NCI-H774 (cell line): ENCODE data around the gene STRA6.
"Not testable (repeated sequence)": the region's sequence is repeated elsewhere in the genome, so short reads cannot be mapped to it uniquely, and the experiment has no call there.

Experiments
- DNase-seq: peaks from one replicate; lab custom pipeline; 2025; lab: John Stamatoyannopoulos, UW

The STRA6 gene

DNA sequence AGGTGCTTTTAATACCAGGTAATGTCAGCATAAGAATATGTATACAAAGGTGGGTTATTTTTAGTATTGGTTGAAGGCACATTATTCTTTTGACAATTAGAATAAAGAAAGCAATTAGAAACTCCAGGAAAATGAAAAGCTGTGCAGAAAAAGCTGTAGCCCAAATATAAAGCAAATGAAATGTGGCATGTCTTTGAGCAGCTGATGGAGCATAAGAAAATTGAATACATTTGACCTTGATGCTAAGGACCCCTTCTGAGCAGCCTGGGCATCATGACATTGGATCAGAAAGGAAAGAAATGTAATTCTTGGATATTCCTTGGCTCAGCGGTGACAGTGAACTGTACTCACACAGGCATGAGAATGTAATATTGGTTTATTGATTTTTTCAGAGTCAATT lies 37.1 kb downstream of the STRA6 start:
- DNase-seq, result no peak

DNA sequence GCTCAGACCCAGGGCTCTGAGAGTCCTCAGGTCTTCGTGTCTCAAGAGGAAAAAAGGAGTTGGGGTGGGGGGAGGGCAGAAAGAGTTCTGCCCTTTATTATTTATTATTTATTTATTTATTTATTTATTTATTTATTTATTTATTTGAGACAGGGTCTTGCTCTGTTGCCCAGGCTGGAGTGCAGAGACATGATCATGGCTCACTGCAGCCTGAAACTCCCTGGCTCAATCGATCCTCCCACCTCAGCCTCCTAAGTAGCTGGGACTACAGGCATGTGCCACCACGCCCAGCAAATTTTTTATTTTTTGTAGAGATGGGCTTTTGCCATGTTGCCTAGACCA lies 40.4 kb downstream of the STRA6 start:
- DNase-seq, result not testable (repeated sequence)

DNA sequence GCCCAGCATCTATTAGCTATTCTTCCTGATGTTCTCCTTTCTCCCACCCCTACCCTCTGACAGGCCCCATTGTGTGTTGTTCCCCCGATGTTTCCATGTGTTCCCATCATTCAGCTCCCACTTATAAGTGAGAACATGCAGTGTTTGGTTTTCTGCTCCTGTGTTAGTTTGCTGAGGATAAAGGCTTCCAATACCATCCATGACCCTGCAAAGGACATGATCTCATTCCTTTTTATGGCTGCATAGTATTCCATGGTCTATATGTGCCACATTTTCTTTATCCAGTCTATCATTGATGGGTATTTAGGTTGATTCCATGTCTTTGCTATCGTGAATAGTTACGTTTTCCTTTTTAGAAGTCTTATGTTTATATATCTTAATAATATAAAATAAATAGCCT lies 42.2 kb downstream of the STRA6 start:
- not testable (repeated sequence) for DNase-seq

DNA sequence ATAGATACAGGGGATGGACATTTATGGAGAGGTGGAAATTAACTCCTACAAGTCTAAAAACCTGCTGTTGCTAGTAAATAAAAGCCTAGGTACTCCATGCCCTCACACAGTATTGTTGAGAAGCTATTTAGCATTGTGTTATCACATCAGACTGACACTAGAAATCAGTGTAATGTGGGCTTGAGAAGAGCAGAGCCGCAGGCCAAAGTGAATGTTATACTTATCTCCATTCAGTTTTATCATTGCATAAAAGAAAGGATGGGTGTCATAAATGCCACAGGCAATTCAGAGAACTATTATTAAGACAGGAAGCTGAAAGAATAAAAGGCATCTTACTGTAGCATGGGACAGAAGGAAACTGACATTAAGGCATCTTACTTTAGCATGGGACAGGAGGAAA lies 42.8 kb downstream of the STRA6 start:
- DNase-seq, result no peak

DNA sequence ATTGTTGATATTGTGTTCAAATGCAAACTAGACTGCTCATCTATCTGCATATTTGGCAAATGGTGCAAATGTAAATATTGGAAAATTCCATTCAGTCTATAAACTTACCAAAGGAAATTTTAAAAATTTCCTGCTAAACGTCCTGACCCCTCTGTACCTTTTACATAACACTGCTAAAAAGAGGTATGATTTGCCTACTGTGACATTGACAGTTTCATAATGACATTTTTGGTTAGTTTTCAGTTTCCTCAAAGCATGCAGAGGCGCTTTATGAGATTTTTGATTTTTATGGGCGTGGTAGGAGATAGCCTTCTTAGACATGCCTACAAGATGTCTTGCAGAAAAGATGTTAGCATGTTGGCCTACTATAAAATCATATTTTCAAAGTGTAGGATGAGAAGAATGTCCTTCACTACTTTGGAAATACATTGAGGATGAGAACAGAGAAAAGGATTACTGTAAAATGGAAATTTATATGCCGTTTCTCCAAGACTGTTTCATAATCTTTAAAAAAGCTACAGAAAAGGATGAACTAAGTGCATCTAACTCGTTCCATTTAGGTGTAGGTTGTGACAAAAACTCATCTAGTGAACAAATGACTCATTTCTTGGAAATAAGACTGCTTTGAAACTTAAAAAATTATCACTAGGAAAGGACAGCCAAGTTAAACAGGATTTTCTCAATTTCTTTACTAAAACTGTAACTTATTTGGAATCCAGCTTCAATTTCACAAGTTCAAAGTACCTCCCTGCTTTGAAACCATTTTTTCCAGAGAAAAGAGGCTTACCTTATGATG lies 43.5 kb downstream of the STRA6 start:
- DNase-seq, result no peak

DNA sequence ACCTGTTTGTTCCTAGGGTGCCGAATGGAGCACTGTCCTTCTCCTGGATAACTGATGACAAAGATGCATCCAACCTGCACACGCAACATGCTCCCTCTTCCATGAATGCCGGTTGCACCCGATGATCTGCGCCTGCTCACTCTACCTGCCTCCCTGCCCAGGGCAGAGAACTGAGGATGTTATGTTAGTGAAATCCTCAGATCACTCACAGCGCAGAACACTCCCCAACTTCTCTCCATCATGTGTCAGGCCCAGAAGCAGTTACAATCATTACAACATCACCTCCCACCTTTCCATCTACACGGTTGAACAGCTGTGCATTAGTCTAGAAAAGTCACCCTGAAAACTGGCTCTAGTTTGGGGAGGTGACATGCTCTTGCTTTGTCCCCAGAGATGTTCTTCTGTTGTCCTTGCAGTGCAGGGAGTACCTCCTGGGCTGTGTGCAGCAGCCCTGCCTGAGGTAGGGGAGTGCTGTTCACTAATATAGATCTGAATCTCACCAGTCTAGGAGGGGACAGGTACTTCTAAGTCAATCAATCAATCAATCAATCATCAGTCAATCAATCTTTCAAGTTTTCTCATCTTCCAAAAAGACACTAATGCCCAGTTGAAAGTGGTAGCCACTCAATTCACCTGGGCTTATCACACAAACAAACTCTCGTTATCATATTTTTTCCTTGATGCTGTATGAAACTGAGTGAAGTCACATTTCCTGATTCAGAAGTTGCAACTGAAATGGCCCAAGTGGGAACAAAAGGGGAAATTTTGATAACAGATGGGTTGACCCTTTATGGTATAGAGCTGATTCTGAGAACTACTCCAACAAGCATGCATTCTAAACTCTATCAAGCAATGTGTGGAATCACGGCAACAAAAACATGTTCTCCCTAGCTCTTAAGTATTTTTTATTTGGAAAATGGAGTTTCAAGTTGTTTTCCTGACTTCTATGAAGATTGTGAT lies 44.4 kb downstream of the STRA6 start:
- DNase-seq, result no peak

DNA sequence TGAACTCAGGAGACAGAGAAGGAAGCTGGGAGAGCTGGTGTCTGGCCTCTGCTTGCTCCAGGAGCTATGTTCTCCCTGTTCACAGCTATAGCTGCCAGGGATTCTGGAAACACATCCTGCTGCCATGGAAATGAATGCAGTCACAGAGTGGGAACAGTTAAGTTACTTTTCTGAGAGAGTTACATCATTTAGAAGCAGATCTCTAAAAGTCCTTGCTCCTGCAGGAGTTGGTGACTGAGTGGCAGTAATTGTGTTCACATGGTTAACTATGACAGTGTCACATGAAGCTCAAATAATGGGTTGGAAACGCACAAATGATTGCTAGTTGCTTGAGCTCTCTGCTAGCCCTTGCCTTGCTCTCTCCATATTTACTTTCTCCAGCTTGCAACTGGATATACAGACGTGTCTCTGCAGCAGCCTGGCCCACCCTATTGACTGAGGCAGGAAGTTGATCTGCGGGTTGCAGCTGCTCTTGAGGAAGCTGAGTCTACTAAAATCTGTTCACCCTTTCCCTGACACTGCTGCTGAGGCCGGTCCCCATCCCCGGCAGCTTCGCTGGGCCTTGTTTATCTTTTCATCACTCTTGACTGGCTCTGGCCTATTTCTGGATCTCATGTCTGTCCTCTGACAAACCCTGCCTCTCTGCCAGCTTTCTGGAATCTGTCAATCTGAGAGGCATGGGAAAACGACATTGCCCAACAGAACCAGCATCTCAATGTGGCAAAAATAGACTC lies 45.7 kb downstream of the STRA6 start:
- DNase-seq, result peak; percentile 44

DNA sequence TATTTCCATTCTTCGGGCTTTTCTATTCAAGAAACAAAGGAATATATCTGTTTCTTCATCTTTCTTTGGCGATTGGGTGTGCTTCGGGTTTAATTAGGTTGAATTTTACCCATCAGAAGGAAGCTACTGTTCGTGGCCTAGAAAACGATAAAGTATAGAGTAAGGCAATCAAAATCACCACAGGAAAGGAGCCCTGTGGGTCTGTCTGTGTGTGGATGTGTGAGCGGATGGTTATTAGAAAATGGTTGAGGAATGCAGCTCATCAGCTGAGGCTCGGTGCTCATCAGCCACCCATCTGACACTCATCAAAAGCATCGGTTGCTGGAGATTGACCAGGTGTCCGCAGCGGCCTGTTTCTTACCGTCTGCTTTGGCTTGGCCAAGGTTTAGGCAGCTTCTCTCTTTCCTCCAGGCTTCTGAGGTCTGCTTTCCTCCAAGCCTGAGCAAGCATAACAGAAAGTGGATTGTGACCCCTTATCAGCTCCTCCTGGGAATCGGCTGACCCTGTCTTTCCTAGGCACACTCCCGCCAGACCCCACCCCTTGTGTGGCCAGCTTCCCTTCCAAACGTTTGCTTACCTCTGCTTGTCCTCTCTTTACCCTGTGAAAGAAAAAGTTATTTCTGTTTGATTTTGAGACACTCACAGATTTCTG lies 46.7 kb downstream of the STRA6 start:
- DNase-seq, result no peak

DNA sequence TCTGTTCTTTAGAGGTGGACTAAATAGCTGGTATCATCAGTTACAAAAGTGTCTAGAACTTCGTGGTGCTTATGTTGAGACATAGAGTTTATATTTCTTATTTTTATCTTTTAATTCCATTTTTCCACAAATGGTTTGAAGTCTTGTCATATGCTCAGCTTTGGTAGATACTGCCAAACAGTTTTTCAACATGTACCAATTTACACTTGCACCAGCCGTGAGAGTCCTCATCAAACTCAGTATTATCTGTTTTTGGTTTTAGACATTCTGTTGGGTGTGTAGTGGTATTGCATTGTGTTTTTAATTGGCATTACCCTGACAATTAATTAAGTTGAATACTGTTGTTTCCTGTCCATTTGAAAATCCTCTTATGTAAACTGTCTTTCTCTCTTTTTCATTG lies 55.5 kb downstream of the STRA6 start:
- DNase-seq, result no peak

DNA sequence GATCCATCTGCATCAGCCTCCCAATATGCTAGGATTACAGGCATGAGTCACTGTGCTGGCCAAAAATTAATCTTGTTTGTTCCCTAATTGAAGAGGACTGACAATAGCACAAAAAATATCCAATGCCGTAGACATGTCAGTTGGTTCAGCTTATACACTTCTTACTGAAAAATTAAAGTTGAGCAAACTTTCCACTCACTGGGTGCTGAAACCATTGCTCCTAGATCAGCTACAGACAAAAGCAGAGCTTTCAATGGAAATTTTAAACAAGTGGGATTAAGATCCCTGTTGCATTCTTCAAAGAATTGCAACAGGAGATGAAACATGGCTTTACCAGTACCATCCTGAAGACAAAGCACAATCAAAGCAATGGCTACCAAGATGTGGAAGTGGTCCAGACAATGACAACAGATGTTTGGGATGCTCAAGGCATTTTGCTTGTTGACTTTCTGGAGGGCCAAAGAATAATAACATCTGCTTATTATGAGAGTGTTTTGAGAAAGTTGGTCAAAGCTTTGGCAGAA lies 56.2 kb downstream of the STRA6 start:
- no peak for DNase-seq

DNA sequence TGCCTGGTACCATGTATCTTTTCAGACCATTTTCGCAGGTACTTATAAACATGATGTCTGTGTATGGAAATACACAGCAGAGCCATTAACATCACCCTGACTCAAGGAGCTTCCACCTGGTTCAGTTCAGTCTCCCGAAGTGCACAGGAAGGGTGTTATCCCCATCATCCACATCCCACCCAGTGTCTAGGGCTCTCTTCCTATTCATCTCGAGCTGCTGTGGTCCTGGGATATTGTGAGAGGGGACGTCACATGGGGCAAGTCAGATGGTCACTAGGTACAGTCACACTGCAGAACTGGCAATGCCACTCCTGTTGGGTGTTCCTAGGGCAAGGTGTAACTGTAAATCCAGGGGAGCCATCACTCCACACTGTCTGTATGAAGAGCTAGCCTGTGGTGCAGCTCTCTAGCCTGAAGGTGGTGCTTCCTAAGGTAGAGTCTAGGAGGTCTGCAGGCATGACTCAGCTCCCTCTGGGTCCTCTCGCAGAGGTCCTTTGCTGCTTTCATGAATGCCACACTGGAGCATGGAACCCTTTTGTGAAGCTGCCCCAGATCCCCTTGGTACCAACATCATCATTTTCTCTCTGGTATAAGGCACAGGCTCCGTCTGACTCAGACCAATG lies 58.3 kb downstream of the STRA6 start:
- no peak for DNase-seq

DNA sequence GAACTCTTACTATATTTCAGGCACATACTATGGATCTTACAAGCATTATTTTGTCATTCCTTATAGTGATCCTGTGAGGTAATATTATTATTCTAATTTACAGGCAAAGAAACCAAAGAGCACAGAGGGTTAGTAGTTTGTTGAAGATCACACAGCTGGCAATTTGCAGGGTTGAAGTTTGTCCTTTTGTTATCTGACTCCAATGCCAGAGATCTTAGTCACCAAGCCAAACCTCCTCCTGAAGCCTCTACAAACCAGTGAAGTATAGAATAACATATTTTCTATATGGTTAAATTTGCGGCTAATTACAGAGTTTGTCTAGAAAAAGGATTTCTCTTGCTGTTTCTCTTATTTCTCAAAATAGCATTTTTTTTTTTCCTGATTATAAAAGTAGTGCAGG lies 61.0 kb downstream of the STRA6 start:
- no peak for DNase-seq

DNA sequence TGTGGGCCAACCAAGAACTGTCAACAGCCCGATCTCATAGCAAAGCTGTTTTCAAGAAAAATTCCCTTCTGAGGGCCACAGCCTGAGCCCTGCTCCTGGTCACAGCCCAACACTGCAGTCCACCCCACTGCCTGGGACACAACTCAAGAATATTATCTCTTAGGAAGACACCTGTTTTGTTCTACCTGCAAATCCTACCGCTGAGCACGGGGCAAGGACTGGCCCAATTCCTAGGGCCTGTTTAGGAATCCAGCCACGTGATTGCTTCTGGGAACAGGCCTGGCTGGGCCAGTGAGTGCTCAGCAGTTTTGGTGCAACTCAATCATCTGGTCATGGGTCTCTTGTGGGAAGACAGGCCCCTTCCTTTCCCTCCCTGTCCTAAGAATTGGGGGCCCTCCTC lies 63.9 kb downstream of the STRA6 start:
- DNase-seq, result no peak

DNA sequence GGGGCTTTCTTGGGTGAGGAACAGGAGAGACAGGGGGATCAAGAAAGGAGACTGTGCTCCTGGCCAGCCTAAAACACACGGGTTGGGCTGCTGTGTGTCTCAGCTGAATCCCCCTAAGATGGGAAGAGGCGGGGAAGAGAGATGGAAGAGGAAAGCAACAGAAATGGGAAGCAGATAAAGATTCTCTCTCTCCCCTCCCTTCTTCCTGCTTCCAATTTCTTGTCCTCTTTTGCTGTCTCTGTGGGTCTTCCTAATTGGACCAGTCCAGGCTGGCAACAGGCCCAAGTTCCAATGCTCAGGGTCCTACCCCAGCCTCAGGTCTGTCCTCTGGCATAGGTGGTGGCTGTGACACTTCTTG lies 65.1 kb downstream of the STRA6 start:
- DNase-seq, result no peak

DNA sequence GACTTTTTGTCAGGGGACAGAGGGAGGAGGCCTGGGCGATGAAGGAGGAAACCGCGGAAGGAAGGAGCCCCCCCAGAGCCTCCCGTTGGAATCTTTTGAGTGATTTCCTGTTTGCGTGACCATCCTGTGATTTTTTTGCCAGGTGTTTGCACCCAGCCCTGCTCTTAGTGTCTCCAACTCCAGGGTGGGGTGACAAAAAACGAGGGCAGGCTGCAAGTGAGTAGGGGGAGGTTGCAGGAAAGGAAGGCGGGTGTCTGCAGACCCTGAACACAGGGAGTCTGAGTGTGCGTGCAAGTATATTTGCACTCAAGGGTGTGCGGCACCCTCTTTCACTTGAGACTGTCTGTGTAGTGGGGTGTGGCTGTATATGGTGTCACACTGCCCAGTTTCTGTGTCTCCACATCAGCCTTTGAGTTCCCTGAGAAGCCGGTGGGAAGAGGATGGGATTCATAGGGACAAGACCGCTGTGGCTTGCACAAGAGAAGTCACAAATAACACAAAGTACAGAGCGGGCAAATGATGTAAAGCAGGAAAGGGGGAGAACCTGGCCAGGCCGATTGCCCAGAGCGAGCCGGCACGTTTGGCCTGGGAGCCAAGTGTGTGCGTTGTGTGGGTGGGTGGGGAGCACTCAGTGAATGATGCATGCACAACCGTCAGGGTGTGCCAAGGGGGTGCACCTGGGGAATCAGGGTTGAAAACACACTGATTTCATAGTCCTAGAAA lies 65.6 kb downstream of the STRA6 start:
- DNase-seq, result no peak

DNA sequence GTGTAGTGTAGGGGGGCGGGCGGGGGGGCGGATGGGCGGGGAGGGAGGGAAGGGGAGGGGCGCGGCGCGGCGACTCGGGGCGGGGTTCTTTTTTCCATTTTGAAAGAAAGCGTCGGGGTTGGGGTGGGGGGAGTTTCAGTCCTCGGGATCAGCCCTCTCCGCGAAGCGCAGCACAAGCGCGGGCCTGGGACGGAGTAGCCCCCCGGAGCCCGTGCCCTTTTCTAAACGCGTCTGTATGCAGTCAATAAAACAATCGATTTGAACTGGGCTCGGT lies 66.1 kb downstream of the STRA6 start:
- no peak for DNase-seq

DNA sequence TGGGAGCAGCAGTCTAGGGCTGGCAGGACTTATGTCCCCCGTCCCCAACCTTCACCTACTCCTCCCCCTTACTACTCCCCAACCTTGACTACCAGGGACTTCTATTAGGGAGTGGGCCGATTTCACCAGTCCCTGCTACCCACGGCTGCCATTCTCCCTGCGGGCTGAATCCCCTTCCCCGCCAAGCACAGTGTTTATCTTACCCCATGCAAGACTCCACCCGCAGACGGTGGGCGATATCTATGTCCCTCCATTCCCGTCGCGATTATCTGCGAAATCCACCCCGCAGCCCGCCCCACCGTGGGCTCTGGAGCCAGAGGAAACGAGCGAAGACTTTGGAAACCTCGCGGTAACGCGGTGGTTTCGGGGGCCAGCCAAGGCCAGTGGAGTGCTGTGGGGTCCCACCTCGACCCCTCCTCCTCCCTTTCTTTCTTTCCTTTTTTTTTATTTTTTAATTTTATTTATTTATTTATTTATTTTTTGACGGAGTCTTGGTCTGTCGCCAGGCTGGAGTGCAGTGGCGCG lies 67.5 kb downstream of the STRA6 start:
- no peak for DNase-seq

DNA sequence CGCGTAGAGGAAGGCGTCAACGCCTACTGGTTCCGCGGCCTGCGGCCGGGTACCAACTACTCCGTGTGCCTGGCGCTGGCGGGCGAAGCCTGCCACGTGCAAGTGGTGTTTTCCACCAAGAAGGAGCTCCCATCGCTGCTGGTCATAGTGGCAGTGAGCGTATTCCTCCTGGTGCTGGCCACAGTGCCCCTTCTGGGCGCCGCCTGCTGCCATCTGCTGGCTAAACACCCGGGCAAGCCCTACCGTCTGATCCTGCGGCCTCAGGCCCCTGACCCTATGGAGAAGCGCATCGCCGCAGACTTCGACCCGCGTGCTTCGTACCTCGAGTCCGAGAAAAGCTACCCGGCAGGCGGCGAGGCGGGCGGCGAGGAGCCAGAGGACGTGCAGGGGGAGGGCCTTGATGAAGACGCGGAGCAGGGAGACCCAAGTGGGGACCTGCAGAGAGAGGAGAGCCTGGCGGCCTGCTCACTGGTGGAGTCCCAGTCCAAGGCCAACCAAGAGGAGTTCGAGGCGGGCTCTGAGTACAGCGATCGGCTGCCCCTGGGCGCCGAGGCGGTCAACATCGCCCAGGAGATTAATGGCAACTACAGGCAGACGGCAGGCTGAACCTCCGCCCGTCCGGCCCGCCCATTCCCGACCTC lies 68.1 kb downstream of the STRA6 start:
- no peak for DNase-seq

DNA sequence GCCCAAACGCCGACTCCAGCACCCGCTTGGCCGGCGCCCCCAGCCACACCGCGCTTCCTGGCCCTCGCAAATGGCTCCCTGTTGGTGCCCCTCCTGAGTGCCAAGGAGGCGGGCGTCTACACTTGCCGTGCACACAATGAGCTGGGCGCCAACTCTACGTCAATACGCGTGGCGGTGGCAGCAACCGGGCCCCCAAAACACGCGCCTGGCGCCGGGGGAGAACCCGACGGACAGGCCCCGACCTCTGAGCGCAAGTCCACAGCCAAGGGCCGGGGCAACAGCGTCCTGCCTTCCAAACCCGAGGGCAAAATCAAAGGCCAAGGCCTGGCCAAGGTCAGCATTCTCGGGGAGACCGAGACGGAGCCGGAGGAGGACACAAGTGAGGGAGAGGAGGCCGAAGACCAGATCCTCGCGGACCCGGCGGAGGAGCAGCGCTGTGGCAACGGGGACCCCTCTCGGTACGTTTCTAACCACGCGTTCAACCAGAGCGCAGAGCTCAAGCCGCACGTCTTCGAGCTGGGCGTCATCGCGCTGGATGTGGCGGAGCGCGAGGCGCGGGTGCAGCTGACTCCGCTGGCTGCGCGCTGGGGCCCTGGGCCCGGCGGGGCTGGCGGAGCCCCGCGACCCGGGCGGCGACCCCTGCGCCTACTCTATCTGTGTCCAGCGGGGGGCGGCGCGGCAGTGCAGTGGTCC lies 68.7 kb downstream of the STRA6 start:
- DNase-seq, result no peak
